PFSK-1 (cell line): ENCODE results near the gene HMCN2.

ENCODE experiments used
- POLR2AphosphoS5 ChIP-seq: IDR thresholded peaks from 2 replicates; pipeline ENCODE4 v1.6.1; 2012; ENCODE audit warnings: low read depth, mild to moderate bottlenecking, control low read depth, low read length, moderate library complexity
- REST ChIP-seq, 2 experiments: IDR thresholded peaks; 2 replicates each; pipeline versions ENCODE4 v1.6.1 to v1.8.0; 2011 to 2012; ENCODE audit warnings: low read depth in 2 of 2, low read length in 2 of 2, control low read depth in 1 of 2, inconsistent platforms in 1 of 2, mild to moderate bottlenecking in 1 of 2, moderate library complexity in 1 of 2; ENCODE audit not compliant: insufficient read depth in 1 of 2
- TAF1 ChIP-seq: IDR thresholded peaks from 2 replicates; pipeline ENCODE4 v1.6.1; 2012; ENCODE audit warnings: low read length, control low read depth, borderline replicate concordance; ENCODE audit not compliant: insufficient read depth

- no peak for TF ChIP-seq POLR2AphosphoS5
- no peak for TF ChIP-seq TAF1
- no peak for TF ChIP-seq REST (IDR thresholded peaks at IDR 0.05; ENCODE audit: insufficient read depth in 1 of 2, low read depth in 2 of 2, low read length in 2 of 2)
Measured at GRCh38 chr9:130331573-130331972, 66.0 kb downstream of the HMCN2 start.
